SU-DHL-6 (cell line): Measurements from ENCODE around the gene MYLK2.
A peak's percentile ranks its signal among the peaks of the same experiment; 100 is the strongest.

Experiments used
- H2AFZ ChIP-seq: fragments of 200-600 bp; sonication (generic); 2 replicates; pipeline ENCODE4 v1.6.1; 2014; ENCODE audit warnings: low read depth, mild to moderate bottlenecking, moderate library complexity, mixed read lengths, antibody characterized with exemption, low read length; ENCODE audit not compliant: severe bottlenecking
- H3F3A ChIP-seq: fragments of 200-600 bp; shearing (Covaris generic); 2 replicates; pipeline ENCODE4 v1.6.0; 2016; ENCODE audit warnings: antibody characterized with exemption, mild to moderate bottlenecking; ENCODE audit not compliant: insufficient read depth
- H3K27ac ChIP-seq: fragments of 200-600 bp; sonication (generic); 2 replicates; pipeline ENCODE4 v1.5.1; 2016; ENCODE audit warnings: low read depth, mild to moderate bottlenecking, low read length, moderate library complexity, mixed read lengths
- H3K27me3 ChIP-seq: fragments of 200-600 bp; sonication (generic), shearing (Covaris generic); 2 replicates; pipeline ENCODE4 v1.6.0; 2014; ENCODE audit warnings: mild to moderate bottlenecking, low read length
- H3K36me3 ChIP-seq: fragments of 200-600 bp; sonication (generic); 2 replicates; pipeline ENCODE4 v1.6.1; 2014; ENCODE audit warnings: mild to moderate bottlenecking, low read length, mixed read lengths
- H3K4me2 ChIP-seq: fragments of 300-600, 200-600 bp; shearing (Covaris generic), sonication (generic); 2 replicates; pipeline ENCODE4 v1.6.0; 2014; ENCODE audit warnings: low read length, low read depth, mild to moderate bottlenecking; ENCODE audit not compliant: poor library complexity, severe bottlenecking
- H3K4me3 ChIP-seq: fragments of 200-600 bp; sonication (generic); 2 replicates; pipeline ENCODE4 v1.5.1; 2014; ENCODE audit warnings: antibody characterized with exemption, low read length, mild to moderate bottlenecking, mixed read lengths; ENCODE audit not compliant: insufficient read depth, poor library complexity, severe bottlenecking
- H3K79me2 ChIP-seq: fragments of 200-600 bp; sonication (generic); 2 replicates; pipeline ENCODE4 v1.6.1; 2014; ENCODE audit warnings: mild to moderate bottlenecking, low read length, moderate library complexity; ENCODE audit not compliant: insufficient read depth
- H3K9ac ChIP-seq: fragments of 200-600 bp; sonication (generic); 2 replicates; pipeline ENCODE4 v1.7.0; 2014; ENCODE audit warnings: mild to moderate bottlenecking, low read length
- H3K9me2 ChIP-seq: fragments of 200-600 bp; sonication (generic); replicated peaks from 2 replicates; pipeline ENCODE4 v1.6.1; 2014; ENCODE audit warnings: low read length; ENCODE audit not compliant: insufficient read depth
- H3K9me3 ChIP-seq: fragments of 200-600 bp; sonication (generic); 2 replicates; pipeline ENCODE4 v1.6.1; 2014; ENCODE audit warnings: low read length, mixed read lengths; ENCODE audit not compliant: insufficient read depth
- H4K20me1 ChIP-seq: fragments of 200-600 bp; sonication (generic); 2 replicates; pipeline ENCODE4 v1.6.1; 2014; ENCODE audit warnings: low read depth, mild to moderate bottlenecking, antibody characterized with exemption, low read length, moderate library complexity, mixed read lengths
- CTCF ChIP-seq: fragments of 200-600 bp; sonication (generic); IDR thresholded peaks from one replicate; pipeline ENCODE4 v1.5.1; 2017; ENCODE audit warnings: antibody characterized with exemption, mild to moderate bottlenecking, low read length, moderate library complexity; ENCODE audit not compliant: insufficient read depth, poor library complexity, severe bottlenecking
- EZH2phosphoT487 ChIP-seq: fragments of 200-600 bp; sonication (generic), shearing (Covaris generic); conservative IDR thresholded peaks from 2 replicates; pipeline ENCODE4 v1.6.1; 2018; ENCODE audit warnings: mild to moderate bottlenecking, antibody characterized with exemption, low read length, moderate library complexity, mixed read lengths

The MYLK2 gene

GRCh38 chr20:31820228-31820627 is 1.1 kb downstream of the MYLK2 start:
- Histone ChIP-seq H4K20me1 (no peaks in the 10 kb centered on the region), H3F3A (no peaks in the 10 kb centered on the region), H2AFZ (no peak overlapping the region), H3K4me3 (no peak overlapping the region), H3K9me3 (no peaks in the 10 kb centered on the region), H3K4me2 (no peak overlapping the region), H3K79me2 (no peaks in the 10 kb centered on the region), H3K9ac (no peak overlapping the region), H3K9me2 (no peaks in the 10 kb centered on the region), H3K36me3 (no peaks in the 10 kb centered on the region), H3K27me3 (no peaks in the 10 kb centered on the region), H3K27ac (no peak overlapping the region)
- TF ChIP-seq EZH2phosphoT487 (no peak), CTCF (no peak)

DNA sequence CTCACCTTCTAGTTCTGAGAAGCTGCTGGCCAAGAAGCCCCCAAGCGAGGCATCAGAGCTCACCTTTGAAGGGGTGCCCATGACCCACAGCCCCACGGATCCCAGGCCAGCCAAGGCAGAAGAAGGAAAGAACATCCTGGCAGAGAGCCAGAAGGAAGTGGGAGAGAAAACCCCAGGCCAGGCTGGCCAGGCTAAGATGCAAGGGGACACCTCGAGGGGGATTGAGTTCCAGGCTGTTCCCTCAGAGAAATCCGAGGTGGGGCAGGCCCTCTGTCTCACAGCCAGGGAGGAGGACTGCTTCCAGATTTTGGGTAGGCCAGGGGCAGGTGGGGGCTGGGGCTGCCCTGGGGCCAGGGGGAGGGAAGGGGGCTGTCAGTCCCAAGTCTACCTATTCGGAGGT is 2.3 kb downstream of the MYLK2 start:
- Histone ChIP-seq H3K27me3 (no peaks in the 10 kb centered on the region), H3K9me3 (no peaks in the 10 kb centered on the region), H2AFZ (no peak overlapping the region), H3K27ac (no peak overlapping the region), H3K9ac (no peak overlapping the region), H3K79me2 (no peaks in the 10 kb centered on the region), H3K9me2 (no peaks in the 10 kb centered on the region), H3F3A (no peaks in the 10 kb centered on the region), H4K20me1 (no peaks in the 10 kb centered on the region), H3K36me3 (no peaks in the 10 kb centered on the region), H3K4me2 (no peak overlapping the region), H3K4me3 (no peak overlapping the region)
- no peak for TF ChIP-seq EZH2phosphoT487
- no peak for TF ChIP-seq CTCF

GRCh38 chr20:31822421-31823330 is 3.5 kb downstream of the MYLK2 start:
- H3K9me2 ChIP-seq = no peaks in the 10 kb centered on the region
- no peak overlapping the region for H3K27ac ChIP-seq
- no peak overlapping the region for H3K4me3 ChIP-seq
- no peak overlapping the region for H3K9ac ChIP-seq
- no peaks in the 10 kb centered on the region for H3F3A ChIP-seq
- no peak overlapping the region for H3K4me2 ChIP-seq
- H2AFZ ChIP-seq = no peak overlapping the region
- no peaks in the 10 kb centered on the region for H3K9me3 ChIP-seq
- TF ChIP-seq EZH2phosphoT487 (no peak), CTCF (peak; percentile 97)
- H3K79me2 ChIP-seq = no peaks in the 10 kb centered on the region
- no peaks in the 10 kb centered on the region for H4K20me1 ChIP-seq
- H3K27me3 ChIP-seq = no peaks in the 10 kb centered on the region
- H3K36me3 ChIP-seq = no peaks in the 10 kb centered on the region
